Adipocyte (in vitro differentiated cells): Measurements from ENCODE around the gene NETO2.
"Not testable (repeated sequence)": the region's sequence is repeated elsewhere in the genome, so short reads cannot be mapped to it uniquely, and the experiment has no call there.

Experiments
- DNase-seq: peaks from one replicate; pipeline ENCODE4 v3.0.0-alpha.2; 2015; ENCODE audit warnings: low read depth
- H3K27me3 ChIP-seq: replicated peaks from 2 replicates; pipeline ENCODE4 v1.7.0; 2013; ENCODE audit warnings: mild to moderate bottlenecking, low read length, moderate library complexity; ENCODE audit not compliant: control insufficient read depth, insufficient read depth
- H3K36me3 ChIP-seq: 2 replicates; pipeline ENCODE4 v1.7.0; 2013; ENCODE audit warnings: low read length, mild to moderate bottlenecking, moderate library complexity; ENCODE audit not compliant: control insufficient read depth, insufficient read depth, severe bottlenecking
- H3K4me1 ChIP-seq: 2 replicates; pipeline ENCODE4 v1.7.0; 2013; ENCODE audit warnings: mild to moderate bottlenecking, low read length, moderate library complexity; ENCODE audit not compliant: control insufficient read depth, insufficient read depth
- H3K4me3 ChIP-seq: 2 replicates; pipeline ENCODE4 v1.7.0; 2013; ENCODE audit warnings: mild to moderate bottlenecking, low read length, moderate library complexity
- H3K9ac ChIP-seq: 2 replicates; pipeline ENCODE4 v1.7.0; 2013; ENCODE audit warnings: mild to moderate bottlenecking, low read length, moderate library complexity
- H3K9me3 ChIP-seq: 2 replicates; pipeline ENCODE4 v1.7.0; 2013; ENCODE audit warnings: mild to moderate bottlenecking, low read length, moderate library complexity; ENCODE audit not compliant: control insufficient read depth

The NETO2 gene, protein sequence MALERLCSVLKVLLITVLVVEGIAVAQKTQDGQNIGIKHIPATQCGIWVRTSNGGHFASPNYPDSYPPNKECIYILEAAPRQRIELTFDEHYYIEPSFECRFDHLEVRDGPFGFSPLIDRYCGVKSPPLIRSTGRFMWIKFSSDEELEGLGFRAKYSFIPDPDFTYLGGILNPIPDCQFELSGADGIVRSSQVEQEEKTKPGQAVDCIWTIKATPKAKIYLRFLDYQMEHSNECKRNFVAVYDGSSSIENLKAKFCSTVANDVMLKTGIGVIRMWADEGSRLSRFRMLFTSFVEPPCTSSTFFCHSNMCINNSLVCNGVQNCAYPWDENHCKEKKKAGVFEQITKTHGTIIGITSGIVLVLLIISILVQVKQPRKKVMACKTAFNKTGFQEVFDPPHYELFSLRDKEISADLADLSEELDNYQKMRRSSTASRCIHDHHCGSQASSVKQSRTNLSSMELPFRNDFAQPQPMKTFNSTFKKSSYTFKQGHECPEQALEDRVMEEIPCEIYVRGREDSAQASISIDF

DNA sequence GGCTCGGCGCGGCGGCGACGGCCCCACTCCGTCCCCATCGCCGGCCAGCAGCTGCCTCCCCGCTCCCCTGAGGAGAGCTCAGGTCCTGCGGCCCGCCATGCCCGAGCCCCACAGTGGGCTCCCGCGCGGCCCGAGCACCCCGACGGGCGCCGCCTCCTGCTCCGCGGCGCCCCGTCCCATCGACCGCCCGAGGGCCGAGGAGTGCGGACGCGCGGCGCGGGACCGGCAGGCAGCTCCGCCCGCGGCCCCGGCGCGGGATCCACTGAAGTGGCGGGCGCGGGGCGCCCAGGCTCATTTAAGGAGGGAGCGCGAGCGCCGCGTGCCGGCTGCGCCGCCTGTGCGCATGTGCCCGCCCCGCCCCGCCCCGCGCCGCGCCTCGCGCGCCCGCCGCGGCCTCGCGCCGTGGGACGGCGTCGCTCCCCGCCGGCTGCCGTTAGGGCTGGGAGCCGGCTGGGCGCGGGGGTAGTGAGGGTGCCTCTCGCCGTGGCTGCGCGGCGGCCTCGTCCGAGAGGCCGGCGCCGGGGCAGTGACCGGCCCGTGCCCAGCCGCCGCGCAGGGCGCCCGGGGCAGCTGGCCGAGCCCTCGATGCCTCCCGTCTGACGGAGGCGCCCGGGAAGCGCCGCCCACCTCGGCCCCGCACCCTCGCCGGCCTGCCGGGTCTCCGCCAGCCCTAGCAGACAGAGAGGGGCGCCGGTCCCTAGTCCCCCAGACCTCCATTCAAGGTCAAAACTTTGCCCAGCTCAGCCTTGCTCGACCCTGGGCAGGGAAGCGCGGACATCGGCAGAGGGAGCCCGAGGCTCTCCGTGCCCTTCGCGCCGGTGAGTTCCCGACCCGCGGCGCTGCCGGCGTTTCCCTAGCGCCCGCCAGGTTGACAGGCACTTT lies at the start of gene NETO2:
Gene NETO2, minus strand, starts transcription at position 269 of the 882 bp plus-strand sequence. CDS start 333 bp downstream, outside the sequence.
- Histone ChIP-seq H3K36me3 (no peaks in the 10 kb centered on the region), H3K9ac (no peak within 1 kb of the TSS), H3K4me3 (peak within 1 kb of the TSS; percentile 84), H3K4me1 (peaks cover 6% of the 10 kb centered on the region), H3K9me3 (no peaks in the 10 kb centered on the region), H3K27me3 (no peaks in the 10 kb centered on the region)
- DNase-seq, result peak; percentile 78

DNA sequence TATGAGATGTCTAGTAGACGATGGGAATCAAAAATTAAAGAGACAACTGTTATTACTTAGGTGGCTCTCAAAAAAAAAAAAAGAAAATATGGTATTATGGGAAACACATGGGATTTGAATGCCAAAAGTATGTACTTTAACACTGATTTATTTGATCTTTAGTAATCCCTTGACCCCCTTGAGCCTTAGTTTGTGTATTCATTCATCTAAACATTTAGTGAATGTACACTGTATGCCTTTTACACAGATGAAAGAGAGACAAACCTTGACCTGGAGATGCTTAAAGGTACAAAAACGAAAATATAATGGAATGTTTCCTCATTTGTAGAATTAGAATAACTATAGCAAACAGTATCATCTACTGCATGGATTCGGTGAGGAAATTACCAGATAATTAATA lies 38.6 kb upstream of the NETO2 start:
- Histone ChIP-seq H3K27me3 (no peaks in the 10 kb centered on the region), H3K4me3 (no peak overlapping the region), H3K4me1 (no peaks in the 10 kb centered on the region), H3K9me3 (no peaks in the 10 kb centered on the region), H3K9ac (no peak overlapping the region), H3K36me3 (no peaks in the 10 kb centered on the region)
- DNase-seq, result no peak

DNA sequence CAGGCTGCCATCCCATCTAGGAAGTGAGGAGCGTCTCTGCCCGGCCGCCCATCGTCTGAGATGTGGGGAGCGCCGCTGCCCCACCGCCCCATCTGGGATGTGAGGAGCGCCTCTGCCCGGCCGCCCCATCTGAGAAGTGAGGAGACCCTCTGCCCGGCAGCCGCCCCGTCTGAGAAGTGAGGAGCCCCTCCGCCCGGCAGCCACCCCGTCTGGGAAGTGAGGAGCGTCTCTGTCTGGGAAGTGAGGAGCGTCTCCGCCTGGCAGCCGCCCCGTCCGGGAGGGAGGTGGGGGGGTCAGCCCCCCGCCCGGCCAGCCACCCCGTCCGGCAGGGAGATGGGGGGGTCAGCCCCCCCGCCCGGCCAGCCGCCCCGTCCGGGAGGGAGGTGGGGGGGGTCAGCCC lies 37.3 kb upstream of the NETO2 start:
- H3K27me3 ChIP-seq, H3K4me3 ChIP-seq, H3K36me3 ChIP-seq, H3K9ac ChIP-seq, H3K9me3 ChIP-seq, DNase-seq, H3K4me1 ChIP-seq: not testable (repeated sequence)

DNA sequence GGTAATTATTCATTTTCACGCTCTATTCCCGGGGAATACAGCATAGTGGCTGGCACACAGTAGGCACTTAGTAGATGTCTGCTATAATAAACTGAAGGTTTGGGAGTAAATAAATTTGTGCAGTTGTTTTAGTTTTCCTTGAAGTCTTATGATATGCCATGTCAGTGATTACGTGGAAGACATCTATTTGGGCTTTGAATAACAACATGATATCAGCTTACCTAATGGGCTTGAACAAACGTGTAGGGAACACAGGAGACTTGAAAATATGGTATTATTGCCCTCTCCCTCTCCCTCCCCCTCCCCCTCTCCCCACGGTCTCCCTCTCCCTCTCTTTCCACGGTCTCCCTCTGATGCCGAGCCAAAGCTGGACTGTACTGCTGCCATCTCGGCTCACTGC lies 36.3 kb upstream of the NETO2 start:
- no peak for DNase-seq
- H3K27me3 ChIP-seq, result no peaks in the 10 kb centered on the region
- H3K4me3 ChIP-seq, result no peak overlapping the region
- H3K9me3 ChIP-seq, result no peaks in the 10 kb centered on the region
- H3K4me1 ChIP-seq, result no peaks in the 10 kb centered on the region
- no peaks in the 10 kb centered on the region for H3K36me3 ChIP-seq
- no peak overlapping the region for H3K9ac ChIP-seq

DNA sequence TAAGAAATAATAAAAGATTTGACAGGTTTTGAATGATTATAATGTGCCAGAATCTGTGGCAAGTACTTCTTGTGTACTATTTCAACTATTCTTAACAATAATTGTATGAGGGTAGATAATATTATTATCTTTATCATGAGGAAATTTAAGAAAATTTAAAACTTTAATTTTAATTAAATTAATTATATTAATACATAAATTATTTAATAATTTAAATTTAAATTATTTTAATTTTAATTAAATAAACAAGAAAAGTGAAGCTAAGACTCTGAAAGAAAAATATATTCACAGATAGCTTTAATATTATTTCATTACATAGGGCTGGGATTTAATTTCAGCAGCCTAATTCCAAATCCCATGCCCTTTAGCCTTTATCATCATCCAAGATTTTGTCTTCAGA lies 31.4 kb upstream of the NETO2 start:
- no peak for DNase-seq
- Histone ChIP-seq H3K4me3 (no peak overlapping the region), H3K27me3 (no peaks in the 10 kb centered on the region), H3K9me3 (no peaks in the 10 kb centered on the region), H3K9ac (no peak overlapping the region), H3K36me3 (no peaks in the 10 kb centered on the region), H3K4me1 (peaks cover 4% of the 10 kb centered on the region)

DNA sequence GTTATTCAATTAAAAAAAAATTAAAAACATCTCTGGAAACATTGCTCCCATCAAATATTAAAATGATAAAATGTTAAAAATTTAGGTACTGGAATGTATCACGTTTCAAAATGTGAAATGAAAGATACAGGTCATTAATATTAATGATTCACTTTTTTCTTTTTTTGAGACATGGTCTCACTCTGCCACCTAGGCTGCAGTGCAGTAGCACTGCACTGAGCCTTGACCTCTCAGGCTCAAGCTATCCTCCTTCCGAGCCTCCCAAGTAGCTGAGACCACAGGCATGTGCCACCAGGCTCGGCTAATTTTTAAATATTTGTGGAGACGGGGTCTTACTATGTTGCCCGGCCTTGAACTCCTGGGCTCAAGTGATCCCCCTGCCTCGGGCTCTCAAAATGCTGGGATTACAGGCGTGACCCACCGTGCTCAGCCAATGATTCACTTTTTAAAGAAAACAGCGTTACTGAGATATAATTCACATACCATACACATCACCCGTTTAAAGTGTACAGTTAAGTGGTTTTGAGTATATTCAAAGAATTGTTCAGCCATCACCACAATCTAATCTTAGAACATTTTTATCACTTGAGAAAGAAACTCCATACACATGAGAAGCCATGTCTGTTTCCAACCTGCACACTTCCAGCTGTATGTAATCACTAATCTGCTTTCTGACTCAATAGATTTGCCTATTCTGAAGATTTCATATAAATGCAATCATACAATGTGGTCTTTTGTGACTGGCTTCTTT lies 19.1 kb upstream of the NETO2 start:
- Histone ChIP-seq H3K9ac (no peak overlapping the region), H3K27me3 (no peaks in the 10 kb centered on the region), H3K9me3 (no peaks in the 10 kb centered on the region), H3K36me3 (peaks cover 18% of the 10 kb centered on the region), H3K4me1 (no peaks in the 10 kb centered on the region), H3K4me3 (no peak overlapping the region)
- no peak for DNase-seq

DNA sequence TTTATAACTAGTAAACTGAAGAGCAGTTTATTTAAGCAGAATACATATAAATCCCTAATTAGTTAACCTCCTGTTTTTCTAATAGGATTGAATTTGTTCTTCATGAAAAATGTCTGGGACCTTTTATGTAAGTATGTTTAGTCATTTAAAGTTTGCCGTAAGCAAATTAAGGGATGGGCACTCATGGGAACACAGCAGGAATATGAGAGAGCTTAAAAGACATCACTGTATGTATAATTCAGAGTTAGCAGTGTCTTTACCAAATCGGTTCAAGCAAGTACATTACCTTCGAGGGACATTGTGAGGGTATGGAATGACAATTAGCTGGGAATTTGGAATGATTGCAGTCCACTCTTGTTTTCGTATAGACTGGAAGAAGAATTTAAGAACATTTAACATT lies 17.7 kb upstream of the NETO2 start:
- H3K4me1 ChIP-seq, result no peaks in the 10 kb centered on the region
- H3K4me3 ChIP-seq, result no peak overlapping the region
- DNase-seq, result no peak
- no peaks in the 10 kb centered on the region for H3K9me3 ChIP-seq
- H3K27me3 ChIP-seq, result no peaks in the 10 kb centered on the region
- H3K9ac ChIP-seq, result no peak overlapping the region
- H3K36me3 ChIP-seq, result peaks cover 22% of the 10 kb centered on the region

DNA sequence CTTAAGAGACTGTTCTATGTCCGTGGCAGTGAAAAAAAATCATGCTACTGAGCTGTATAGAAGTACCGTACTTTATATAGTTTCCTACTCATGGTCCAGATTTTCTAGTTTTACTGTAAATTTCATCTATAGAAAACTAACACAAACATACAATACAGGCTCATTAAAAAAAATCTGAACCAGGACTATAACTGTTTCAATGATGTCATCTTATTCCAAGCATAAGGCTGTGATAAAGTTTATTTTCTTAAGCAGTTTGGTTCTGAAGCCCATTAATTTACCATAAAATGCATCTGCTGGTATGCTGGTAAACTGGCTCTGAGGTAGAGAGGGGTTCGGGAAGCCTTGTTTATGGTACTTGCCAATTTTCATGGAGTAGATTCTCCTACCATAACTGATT lies 16.7 kb upstream of the NETO2 start:
- H3K9ac ChIP-seq, result no peak overlapping the region
- H3K27me3 ChIP-seq, result no peaks in the 10 kb centered on the region
- no peak overlapping the region for H3K4me3 ChIP-seq
- no peak for DNase-seq
- no peaks in the 10 kb centered on the region for H3K9me3 ChIP-seq
- H3K4me1 ChIP-seq, result no peaks in the 10 kb centered on the region
- H3K36me3 ChIP-seq, result peaks cover 23% of the 10 kb centered on the region

DNA sequence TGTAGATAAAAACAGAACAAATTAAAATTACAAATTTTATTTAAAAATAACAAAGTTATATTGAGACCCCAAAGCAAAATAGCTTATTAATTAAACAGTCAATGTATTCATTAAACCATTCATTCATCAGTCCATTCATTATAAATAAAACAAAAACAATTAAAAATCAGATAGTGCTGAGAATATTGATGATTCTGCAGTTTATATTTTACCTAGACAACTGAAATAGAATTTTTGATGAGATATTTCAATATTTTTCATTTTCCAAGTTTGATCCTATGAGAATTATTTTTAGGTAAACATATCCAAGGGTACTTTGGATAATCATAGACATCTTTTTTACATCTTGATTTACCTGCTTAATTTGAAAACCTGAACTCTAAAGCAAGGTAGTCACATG lies 15.2 kb upstream of the NETO2 start:
- no peak for DNase-seq
- no peak overlapping the region for H3K9ac ChIP-seq

DNA sequence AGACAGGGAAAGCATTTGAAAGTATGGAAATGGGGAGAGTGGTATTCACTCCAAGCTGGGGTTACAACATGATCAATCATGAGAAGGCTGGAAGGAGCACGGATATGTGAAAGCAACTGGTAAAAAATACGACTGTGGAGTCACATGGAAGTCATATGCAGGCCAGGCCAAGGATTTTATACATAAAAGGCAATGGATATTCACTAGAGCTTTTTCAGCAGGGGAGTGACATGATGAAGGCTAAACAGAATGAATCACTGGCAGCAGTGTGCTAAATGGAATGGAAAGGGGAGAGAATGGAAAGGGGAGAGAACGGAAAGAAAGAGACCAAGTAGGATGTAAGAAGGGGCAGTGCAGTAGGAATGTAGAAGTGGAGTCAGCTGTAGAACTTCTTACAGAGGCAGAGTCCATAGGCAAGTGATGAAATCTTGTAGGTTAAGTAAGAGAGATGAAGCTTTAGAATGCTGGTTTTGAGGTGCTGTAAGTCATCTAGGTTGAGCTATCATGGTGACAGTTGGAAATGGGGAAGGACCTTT lies 13.0 kb upstream of the NETO2 start:
- H3K4me3 ChIP-seq, result no peak overlapping the region
- H3K4me1 ChIP-seq, result no peaks in the 10 kb centered on the region
- peaks cover 34% of the 10 kb centered on the region for H3K36me3 ChIP-seq
- no peaks in the 10 kb centered on the region for H3K9me3 ChIP-seq
- H3K9ac ChIP-seq, result no peak overlapping the region
- no peak for DNase-seq
- no peaks in the 10 kb centered on the region for H3K27me3 ChIP-seq

More for the DNA sequence above, 15.2 kb upstream of the NETO2 start:
- peaks cover 23% of the 10 kb centered on the region for H3K36me3 ChIP-seq
- H3K27me3 ChIP-seq, result no peaks in the 10 kb centered on the region
- no peaks in the 10 kb centered on the region for H3K4me1 ChIP-seq
- no peak overlapping the region for H3K4me3 ChIP-seq
- no peaks in the 10 kb centered on the region for H3K9me3 ChIP-seq
